Measurements from ENCODE around the gene TBCE. TPM values are rescaled to one million over a fixed set of nuclear protein-coding genes. Genes with fewer than 3 reads are reported as not detected.

The TBCE gene
- total RNA-seq, 4 donors from 2014 or later = 24.4 to 47.6 (median 29.2) TPM

GRCh38 chr1:235391874-235392273 is 24.6 kb downstream of the TBCE start:
- H3K4me3 ChIP-seq = no peak overlapping the region
- no peak overlapping the region for H3K27ac ChIP-seq
- in situ Hi-C loops (cut with MboI; ENCODE audit: low sequenced_read_pairs in 4 of 4) (no loop called here), intact Hi-C loops (cut with DNase I; ENCODE audit: low total_unique reads) (no loop called here)
- no peak for ATAC-seq
- H3K9me3 ChIP-seq = no peaks in the 10 kb centered on the region
- H3K4me1 ChIP-seq = no peaks in the 10 kb centered on the region
- no peaks in the 10 kb centered on the region for H3K36me3 ChIP-seq
- TF ChIP-seq CTCF (IDR thresholded peaks at IDR 0.05 in 4 of 5, conservative IDR thresholded peaks at IDR 0.05 in 1 of 5) = no peak
- no peak for TF ChIP-seq POLR2A (IDR thresholded peaks at IDR 0.05)
- no peak for DNase-seq
- H3K27me3 ChIP-seq = no peaks in the 10 kb centered on the region

GRCh38 chr1:235397733-235398132 is 30.5 kb downstream of the TBCE start:
- no peaks in the 10 kb centered on the region for H3K27me3 ChIP-seq
- TF ChIP-seq CTCF (IDR thresholded peaks at IDR 0.05 in 4 of 5, conservative IDR thresholded peaks at IDR 0.05 in 1 of 5) (no peak), POLR2A (IDR thresholded peaks at IDR 0.05) (no peak)
- peaks cover 0 to under 1% of the 10 kb centered on the region in 2 donors for H3K36me3 ChIP-seq
- no peaks in the 10 kb centered on the region for H3K9me3 ChIP-seq
- intact Hi-C loops (cut with DNase I; ENCODE audit: low total_unique reads) = no loop called here
- no peak overlapping the region for H3K4me3 ChIP-seq
- no peak for DNase-seq
- H3K4me1 ChIP-seq = no peaks in the 10 kb centered on the region
- no peak overlapping the region for H3K27ac ChIP-seq
- ATAC-seq = no peak
- in situ Hi-C loops (cut with MboI; ENCODE audit: low sequenced_read_pairs in 4 of 4) = no loop called here

GRCh38 chr1:235399661-235400060 is 32.4 kb downstream of the TBCE start:
- no peaks in the 10 kb centered on the region for H3K4me1 ChIP-seq
- no peak overlapping the region for H3K27ac ChIP-seq
- no peak overlapping the region for H3K4me3 ChIP-seq
- in situ Hi-C loops (cut with MboI; ENCODE audit: low sequenced_read_pairs in 4 of 4) = loop anchor here in 1 of 4 donors (25.0 kb wide), 1 partner anchor 287 kb away; no protein-coding TSS in a partner anchor
- H3K36me3 ChIP-seq = peaks cover 0 to 13% of the 10 kb centered on the region in 2 donors
- no peaks in the 10 kb centered on the region for H3K9me3 ChIP-seq
- no peak for TF ChIP-seq POLR2A (IDR thresholded peaks at IDR 0.05)
- no peak for TF ChIP-seq CTCF (IDR thresholded peaks at IDR 0.05 in 4 of 5, conservative IDR thresholded peaks at IDR 0.05 in 1 of 5)
- intact Hi-C loops (cut with DNase I; ENCODE audit: low total_unique reads) = no loop called here
- H3K27me3 ChIP-seq = no peaks in the 10 kb centered on the region
- DNase-seq (no peak), ATAC-seq (no peak)

- Histone ChIP-seq H3K27me3 (no peaks in the 10 kb centered on the region), H3K4me3 (no peak overlapping the region), H3K9me3 (no peaks in the 10 kb centered on the region), H3K27ac (no peak overlapping the region), H3K4me1 (no peaks in the 10 kb centered on the region), H3K36me3 (peaks cover 0 to 13% of the 10 kb centered on the region in 2 donors)
- ATAC-seq = no peak
- TF ChIP-seq POLR2A (IDR thresholded peaks at IDR 0.05) (no peak), CTCF (IDR thresholded peaks at IDR 0.05 in 4 of 5, conservative IDR thresholded peaks at IDR 0.05 in 1 of 5) (no peak)
- no peak for DNase-seq
- intact Hi-C loops (cut with DNase I; ENCODE audit: low total_unique reads) = no loop called here
- in situ Hi-C loops (cut with MboI; ENCODE audit: low sequenced_read_pairs in 4 of 4) = loop anchor here in 1 of 4 donors (25.0 kb wide), 1 partner anchor 289 kb away; no protein-coding TSS in a partner anchor
Measured at GRCh38 chr1:235401251-235401650, 34.0 kb downstream of the TBCE start.

All from gastrocnemius medialis (tissue), 4 donors.